SK-N-MC (cell line): ENCODE measurements around the gene AGMO.
"Not testable (repeated sequence)": the region's sequence is repeated elsewhere in the genome, so short reads cannot be mapped to it uniquely, and the experiment has no call there.

Experiments
- EZH2 ChIP-seq: fragments of 200-600 bp; sonication (generic); IDR thresholded peaks from one replicate; pipeline ENCODE4 v1.6.1; 2017; ENCODE audit warnings: antibody characterized with exemption
- FOXP2 ChIP-seq: optimal IDR thresholded peaks from 2 replicates; pipeline ENCODE3; 2011; ENCODE audit warnings: mild to moderate bottlenecking, moderate library complexity; ENCODE audit not compliant: insufficient read depth; ENCODE audit errors: extremely low read length, control extremely low read depth
- POLR2AphosphoS5 ChIP-seq: IDR thresholded peaks from 2 replicates; pipeline ENCODE4 v1.6.1; 2012; ENCODE audit warnings: mild to moderate bottlenecking, low read depth, low read length, borderline replicate concordance

GRCh38 chr7:15300986-15301385, 260.8 kb downstream of the AGMO start:
- TF ChIP-seq POLR2AphosphoS5, EZH2, FOXP2: not testable (repeated sequence)
